MM.1S (cell line): Measurements from ENCODE around the gene SCNN1G.

ENCODE experiments used
- EZH2 ChIP-seq: fragments of 300-600 bp; sonication (generic); optimal IDR thresholded peaks from 2 replicates; pipeline ENCODE3; 2017; ENCODE audit warnings: low read depth, mild to moderate bottlenecking, antibody characterized with exemption, low read length, mixed read lengths
- EZH2phosphoT487 ChIP-seq: fragments of 300-600 bp; sonication (generic); IDR thresholded peaks from 2 replicates; pipeline ENCODE4 v1.6.1; 2018; ENCODE audit warnings: antibody characterized with exemption, low read length
- TF ChIP-seq, protein P1 (sequence below): fragments of 300-600 bp; sonication (generic); IDR thresholded peaks from 2 replicates; pipeline ENCODE4 v1.5.1; 2016; ENCODE audit warnings: antibody characterized with exemption, low read length, mixed read lengths

DNA sequence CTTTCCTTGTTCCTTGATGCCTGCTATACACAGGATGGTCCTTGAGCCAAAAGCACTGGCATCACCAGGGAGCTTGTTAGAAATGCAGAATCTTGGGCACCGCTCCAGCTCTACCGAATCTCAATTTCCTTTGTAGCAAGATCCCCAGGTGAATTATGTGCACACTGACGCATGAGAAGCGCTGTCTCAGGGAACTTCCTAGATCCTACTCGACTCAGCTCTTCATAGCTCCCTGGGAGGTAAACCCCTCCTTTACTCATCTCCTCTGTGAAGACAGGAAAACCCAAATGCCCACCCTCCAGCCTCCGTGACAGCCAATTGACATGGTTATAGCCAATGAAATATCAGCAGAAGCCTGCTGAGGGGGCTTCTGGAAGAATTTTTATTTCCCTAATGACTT, 37.4 kb upstream of the SCNN1G start:
- no peak for TF ChIP-seq EZH2phosphoT487
- TF ChIP-seq, protein P1, sequence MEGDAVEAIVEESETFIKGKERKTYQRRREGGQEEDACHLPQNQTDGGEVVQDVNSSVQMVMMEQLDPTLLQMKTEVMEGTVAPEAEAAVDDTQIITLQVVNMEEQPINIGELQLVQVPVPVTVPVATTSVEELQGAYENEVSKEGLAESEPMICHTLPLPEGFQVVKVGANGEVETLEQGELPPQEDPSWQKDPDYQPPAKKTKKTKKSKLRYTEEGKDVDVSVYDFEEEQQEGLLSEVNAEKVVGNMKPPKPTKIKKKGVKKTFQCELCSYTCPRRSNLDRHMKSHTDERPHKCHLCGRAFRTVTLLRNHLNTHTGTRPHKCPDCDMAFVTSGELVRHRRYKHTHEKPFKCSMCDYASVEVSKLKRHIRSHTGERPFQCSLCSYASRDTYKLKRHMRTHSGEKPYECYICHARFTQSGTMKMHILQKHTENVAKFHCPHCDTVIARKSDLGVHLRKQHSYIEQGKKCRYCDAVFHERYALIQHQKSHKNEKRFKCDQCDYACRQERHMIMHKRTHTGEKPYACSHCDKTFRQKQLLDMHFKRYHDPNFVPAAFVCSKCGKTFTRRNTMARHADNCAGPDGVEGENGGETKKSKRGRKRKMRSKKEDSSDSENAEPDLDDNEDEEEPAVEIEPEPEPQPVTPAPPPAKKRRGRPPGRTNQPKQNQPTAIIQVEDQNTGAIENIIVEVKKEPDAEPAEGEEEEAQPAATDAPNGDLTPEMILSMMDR = no peak
- TF ChIP-seq EZH2 = no peak
